Fibroblast of lung (primary cell): ENCODE measurements around the gene KMT2B. TPM values are rescaled to one million over a fixed set of nuclear protein-coding genes. Genes with fewer than 3 reads are reported as not detected.

Source experiments
- DNase-seq, 2 donors: peaks; one replicate each; pipeline versions ENCODE4 v3.0.0 to v3.0.0-alpha.2; 2010; ENCODE audit warnings: low read depth in 2 of 2
- H2AFZ ChIP-seq: 2 replicates; pipeline ENCODE4 v1.5.1; 2012; ENCODE audit warnings: low read length, control low read depth, inconsistent platforms
- H3K27ac ChIP-seq: 2 replicates; pipeline ENCODE4 v1.5.1; 2011; ENCODE audit warnings: low read length, control low read depth; ENCODE audit not compliant: insufficient read depth
- H3K27me3 ChIP-seq: 2 replicates; pipeline ENCODE4 v1.5.1; 2011; ENCODE audit warnings: mild to moderate bottlenecking, low read length; ENCODE audit not compliant: control insufficient read depth, insufficient read depth
- H3K36me3 ChIP-seq: 2 replicates; pipeline ENCODE4 v1.5.1; 2011; ENCODE audit warnings: low read length; ENCODE audit not compliant: control insufficient read depth, insufficient read depth
- H3K4me1 ChIP-seq: 2 replicates; pipeline ENCODE4 v1.5.1; 2011; ENCODE audit warnings: low read length; ENCODE audit not compliant: control insufficient read depth, insufficient read depth; ENCODE audit errors: extremely low read depth
- H3K4me2 ChIP-seq: 2 replicates; pipeline ENCODE4 v1.5.1; 2011; ENCODE audit warnings: low read length, control low read depth; ENCODE audit not compliant: insufficient read depth; ENCODE audit errors: extremely low read depth
- H3K4me3 ChIP-seq, 4 experiments: fragments of 200-600 bp in 1 of 4; sonication (generic) in 1 of 4; replicated peaks in 1 of 4; 2 replicates each; pipeline ENCODE4 v1.5.1; 2011 to 2016; ENCODE audit warnings: low read length in 4 of 4, low read depth in 3 of 4, mild to moderate bottlenecking in 3 of 4, control low read depth in 2 of 4, inconsistent platforms in 1 of 4, mixed read lengths in 1 of 4; ENCODE audit not compliant: insufficient read depth in 1 of 4; ENCODE audit errors: control extremely low read depth in 1 of 4
- H3K79me2 ChIP-seq: 2 replicates; pipeline ENCODE4 v1.5.1; 2012; ENCODE audit warnings: mild to moderate bottlenecking, low read length, inconsistent platforms; ENCODE audit not compliant: control insufficient read depth, insufficient read depth
- H3K9ac ChIP-seq: 2 replicates; pipeline ENCODE4 v1.5.1; 2011; ENCODE audit warnings: mild to moderate bottlenecking, low read length, control low read depth; ENCODE audit not compliant: insufficient read depth
- H3K9me3 ChIP-seq: 2 replicates; pipeline ENCODE4 v1.5.1; 2012; ENCODE audit warnings: low read depth, low read length; ENCODE audit not compliant: control insufficient read depth, insufficient read depth
- H4K20me1 ChIP-seq: 2 replicates; pipeline ENCODE4 v1.5.1; 2011; ENCODE audit warnings: low read length; ENCODE audit not compliant: control insufficient read depth, insufficient read depth; ENCODE audit errors: extremely low read depth
- CTCF ChIP-seq, 2 donors: IDR thresholded peaks in 1 of 2; conservative IDR thresholded peaks in 1 of 2; 1 replicate in 1 of 2; 2 replicates in 1 of 2; pipeline ENCODE4 v1.5.1; 2011 to 2012; ENCODE audit warnings: low read length in 2 of 2, control low read depth in 1 of 2, inconsistent platforms in 1 of 2, low read depth in 1 of 2, mild to moderate bottlenecking in 1 of 2
- EZH2 ChIP-seq: IDR thresholded peaks from 2 replicates; pipeline ENCODE4 v1.5.1; 2012; ENCODE audit warnings: low read length, control low read depth, mild to moderate bottlenecking; ENCODE audit errors: missing control alignments
- polyA plus RNA-seq, 2 donors: library from polyadenylated mRNA; depleted of rRNA in 1 of 2; stranded (reverse) in 1 of 2; unstranded in 1 of 2; fragments of >200 nt; gene quantifications; 2 replicates each; pipeline ENCODE4 v1.2.1, GENCODE V29; 2011 to 2012; ENCODE audit warnings: missing spikeins in 1 of 2
- total RNA-seq: library from RNA; depleted of rRNA; stranded (reverse); fragments of >200 nt; gene quantifications from 2 replicates; pipeline ENCODE4 v1.2.1, GENCODE V29; 2014

KMT2B gene
- total and polyA plus RNA-seq, 2 donors (not counting 1 experiment from before 2014, with no cell fraction given) = 5.4 to 7.4 TPM

- Histone ChIP-seq H3K4me1 (no peaks in the 10 kb centered on the region), H2AFZ (no peak overlapping the region), H3K4me3 (no peak overlapping the region), H3K9ac (no peak overlapping the region), H3K27ac (no peak overlapping the region), H4K20me1 (no peaks in the 10 kb centered on the region), H3K4me2 (no peak overlapping the region), H3K79me2 (no peaks in the 10 kb centered on the region), H3K9me3 (no peaks in the 10 kb centered on the region), H3K36me3 (peaks cover 6% of the 10 kb centered on the region), H3K27me3 (no peaks in the 10 kb centered on the region)
- no peak for TF ChIP-seq CTCF (conservative IDR thresholded peaks at IDR 0.05 in 1 of 2, IDR thresholded peaks at IDR 0.05 in 1 of 2; ENCODE audit: low read depth in 1 of 2, low read length in 2 of 2)
- TF ChIP-seq EZH2 = no peak
- DNase-seq = no peak
Measured at GRCh38 chr19:35787227-35787799, 69.5 kb downstream of the KMT2B start.

Other genes with a start within 250 kb of the KMT2B start
- not detected in 2 replicates for gene KRTDAP, start 227.5 kb upstream of the KMT2B start, total RNA-seq
- gene KRTDAP, start 227.5 kb upstream of the KMT2B start, polyA plus RNA-seq = not detected in 2 replicates
- gene DMKN, start 204.4 kb upstream of the KMT2B start, total RNA-seq = 14.2 and 29.3 TPM in 2 replicates
- gene DMKN, start 204.4 kb upstream of the KMT2B start, polyA plus RNA-seq = 2.1 and 2.8 TPM in 2 replicates
- 4.1 and 9.0 TPM in 2 replicates for gene SBSN, start 189.7 kb upstream of the KMT2B start, total RNA-seq
- gene SBSN, start 189.7 kb upstream of the KMT2B start, polyA plus RNA-seq = 1.6 TPM in 2 replicates
- not detected in 2 replicates for gene GAPDHS, start 184.5 kb upstream of the KMT2B start, total RNA-seq
- not detected in 2 replicates for gene GAPDHS, start 184.5 kb upstream of the KMT2B start, polyA plus RNA-seq
- 79.6 and 95.3 TPM in 2 replicates for gene TMEM147, start 172.4 kb upstream of the KMT2B start, total RNA-seq
- gene TMEM147, start 172.4 kb upstream of the KMT2B start, polyA plus RNA-seq = 72.4 and 76.2 TPM in 2 replicates
- not detected in 2 replicates for gene ATP4A, start 154.3 kb upstream of the KMT2B start, total RNA-seq
- gene ATP4A, start 154.3 kb upstream of the KMT2B start, polyA plus RNA-seq = not detected in 2 replicates
- gene PMIS2, start 131.8 kb upstream of the KMT2B start, total RNA-seq = not detected in 2 replicates
- not detected in 2 replicates for gene PMIS2, start 131.8 kb upstream of the KMT2B start, polyA plus RNA-seq
- 3.9 and 4.0 TPM in 2 replicates for gene HAUS5, start 105.3 kb upstream of the KMT2B start, total RNA-seq
- 2.5 and 4.7 TPM in 2 replicates for gene HAUS5, start 105.3 kb upstream of the KMT2B start, polyA plus RNA-seq
- gene RBM42, start 89.0 kb upstream of the KMT2B start, total RNA-seq = 29.9 and 32.1 TPM in 2 replicates
- 32.9 and 43.0 TPM in 2 replicates for gene RBM42, start 89.0 kb upstream of the KMT2B start, polyA plus RNA-seq
- gene ETV2, start 76.3 kb upstream of the KMT2B start, total RNA-seq = 0.50 and 0.51 TPM in 2 replicates
- 0.12 and 0.18 TPM in 2 replicates for gene ETV2, start 76.3 kb upstream of the KMT2B start, polyA plus RNA-seq
- gene COX6B1, start 69.7 kb upstream of the KMT2B start, total RNA-seq = 194 and 279 TPM in 2 replicates
- gene COX6B1, start 69.7 kb upstream of the KMT2B start, polyA plus RNA-seq = 382 and 499 TPM in 2 replicates
- not detected in 2 replicates for gene UPK1A, start 51.5 kb upstream of the KMT2B start, total RNA-seq
- gene UPK1A, start 51.5 kb upstream of the KMT2B start, polyA plus RNA-seq = 0.06 and 0.27 TPM in 2 replicates
- not detected in 2 replicates for gene ZBTB32, start 13.4 kb upstream of the KMT2B start, total RNA-seq
- not detected in 2 replicates for gene ZBTB32, start 13.4 kb upstream of the KMT2B start, polyA plus RNA-seq
- 0.17 and 0.51 TPM in 2 replicates for gene IGFLR1, start 24.4 kb downstream of the KMT2B start, total RNA-seq
- 0.75 and 2.1 TPM in 2 replicates for gene IGFLR1, start 24.4 kb downstream of the KMT2B start, polyA plus RNA-seq
- 5.9 and 9.1 TPM in 2 replicates for gene U2AF1L4, start 27.4 kb downstream of the KMT2B start, total RNA-seq
- 11.9 and 13.8 TPM in 2 replicates for gene U2AF1L4, start 27.4 kb downstream of the KMT2B start, polyA plus RNA-seq
- 15.7 and 16.0 TPM in 2 replicates for gene PSENEN, start 27.6 kb downstream of the KMT2B start, total RNA-seq
- gene PSENEN, start 27.6 kb downstream of the KMT2B start, polyA plus RNA-seq = 31.4 and 35.5 TPM in 2 replicates
- gene LIN37, start 30.6 kb downstream of the KMT2B start, total RNA-seq = 6.4 and 10.0 TPM in 2 replicates
- gene LIN37, start 30.6 kb downstream of the KMT2B start, polyA plus RNA-seq = 8.5 and 10.3 TPM in 2 replicates
- gene HSPB6, start 39.0 kb downstream of the KMT2B start, total RNA-seq = 47.8 and 54.3 TPM in 2 replicates
- 53.1 and 71.0 TPM in 2 replicates for gene HSPB6, start 39.0 kb downstream of the KMT2B start, polyA plus RNA-seq
- 2.6 and 3.8 TPM in 2 replicates for gene PROSER3, start 40.2 kb downstream of the KMT2B start, total RNA-seq
- gene PROSER3, start 40.2 kb downstream of the KMT2B start, polyA plus RNA-seq = 8.1 and 12.9 TPM in 2 replicates
- 2.1 and 2.3 TPM in 2 replicates for gene ARHGAP33, start 57.6 kb downstream of the KMT2B start, total RNA-seq
- gene ARHGAP33, start 57.6 kb downstream of the KMT2B start, polyA plus RNA-seq = 0.58 and 1.7 TPM in 2 replicates
- gene PRODH2, start 94.8 kb downstream of the KMT2B start, total RNA-seq = not detected in 2 replicates
- gene PRODH2, start 94.8 kb downstream of the KMT2B start, polyA plus RNA-seq = not detected in 2 replicates
- gene NPHS1, start 134.5 kb downstream of the KMT2B start, total RNA-seq = not detected in 2 replicates
- not detected in 2 replicates for gene NPHS1, start 134.5 kb downstream of the KMT2B start, polyA plus RNA-seq
- gene KIRREL2, start 138.9 kb downstream of the KMT2B start, total RNA-seq = under 0.01 TPM in 1 of 2 replicates, not detected in the other
- not detected in 2 replicates for gene KIRREL2, start 138.9 kb downstream of the KMT2B start, polyA plus RNA-seq
- gene APLP1, start 150.6 kb downstream of the KMT2B start, total RNA-seq = 0.99 and 2.6 TPM in 2 replicates
- 3.7 and 4.1 TPM in 2 replicates for gene APLP1, start 150.6 kb downstream of the KMT2B start, polyA plus RNA-seq
- 2.3 and 2.6 TPM in 2 replicates for gene NFKBID, start 182.5 kb downstream of the KMT2B start, total RNA-seq
- gene NFKBID, start 182.5 kb downstream of the KMT2B start, polyA plus RNA-seq = 1.2 and 2.4 TPM in 2 replicates
- gene HCST, start 184.5 kb downstream of the KMT2B start, total RNA-seq = 1.0 and 2.0 TPM in 2 replicates
- 0.14 and 0.16 TPM in 2 replicates for gene HCST, start 184.5 kb downstream of the KMT2B start, polyA plus RNA-seq
- gene TYROBP, start 190.3 kb downstream of the KMT2B start, total RNA-seq = 0.26 TPM in 1 of 2 replicates, not detected in the other
- gene TYROBP, start 190.3 kb downstream of the KMT2B start, polyA plus RNA-seq = not detected in 2 replicates
- gene LRFN3, start 218.4 kb downstream of the KMT2B start, total RNA-seq = 2.6 and 3.1 TPM in 2 replicates
- gene LRFN3, start 218.4 kb downstream of the KMT2B start, polyA plus RNA-seq = 2.2 and 2.6 TPM in 2 replicates